Measurements from ENCODE around the gene ARMC7.
"Not testable (repeated sequence)": the region's sequence is repeated elsewhere in the genome, so short reads cannot be mapped to it uniquely, and the experiment has no call there.

GRCh38 chr17:75071478-75072271 lies 38.1 kb upstream of the ARMC7 start:
- not testable (repeated sequence) for TF ChIP-seq POLR2A, CTCF (IDR thresholded peaks at IDR 0.05)

Data from Peyer's patch (tissue), 4 donors.